ENCODE results near the gene KYNU.
"Not testable (repeated sequence)": the region's sequence is repeated elsewhere in the genome, so short reads cannot be mapped to it uniquely, and the experiment has no call there.

The KYNU gene

GRCh38 chr2:142871396-142871795 is 6.1 kb upstream of the KYNU start:
- DNase-seq (ENCODE audit: low read depth, low spot score): no peak

- DNase-seq (ENCODE audit: low read depth, low spot score): no peak
Observed at GRCh38 chr2:142872882-142873724, 4.4 kb upstream of the KYNU start.

- DNase-seq (ENCODE audit: low read depth, low spot score): no peak
Observed at GRCh38 chr2:142873831-142874287, 3.6 kb upstream of the KYNU start.

- no peak for DNase-seq (ENCODE audit: low read depth, low spot score)
Observed at GRCh38 chr2:142874293-142874814, 3.1 kb upstream of the KYNU start.

DNA sequence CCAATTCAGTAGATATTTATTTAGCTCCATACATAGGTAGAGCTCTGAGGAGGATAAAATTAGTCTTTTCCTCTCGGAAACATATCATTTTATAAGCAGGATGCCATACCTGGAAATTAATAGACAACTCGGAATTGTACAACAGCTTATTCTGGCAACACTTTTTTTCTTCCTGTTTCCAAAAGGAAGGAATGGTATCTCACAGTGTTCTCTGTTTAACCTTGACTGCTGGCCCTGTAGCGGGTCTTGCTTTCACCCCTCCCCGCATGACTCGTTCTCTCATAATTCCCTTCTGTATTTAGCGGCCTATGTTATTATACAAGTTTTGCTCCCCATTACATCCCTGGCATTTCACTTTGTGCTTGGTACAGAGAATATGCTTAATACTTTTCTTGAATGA is 2.5 kb upstream of the KYNU start:
- no peak for DNase-seq (ENCODE audit: low read depth, low spot score)

DNA sequence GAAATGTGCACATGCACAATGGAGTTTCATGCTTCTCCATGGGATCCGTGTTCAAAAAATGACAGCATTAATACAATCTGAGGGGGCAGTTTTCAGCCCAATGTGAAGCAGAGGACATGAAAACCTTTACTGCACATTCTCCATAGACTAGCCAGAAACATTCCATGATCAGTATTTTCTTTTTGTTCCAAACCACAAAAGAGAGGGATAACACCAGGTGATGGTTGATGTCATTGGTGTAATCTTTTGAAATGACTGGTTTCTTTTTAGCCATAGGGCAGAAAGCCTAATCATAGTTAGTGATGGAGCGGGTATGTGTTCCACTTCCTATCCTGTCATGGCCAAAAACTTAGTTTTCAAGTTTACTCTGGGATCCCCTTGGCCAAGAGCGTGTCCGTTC is 1.8 kb upstream of the KYNU start:
- no peak for DNase-seq (ENCODE audit: low read depth, low spot score)

DNA sequence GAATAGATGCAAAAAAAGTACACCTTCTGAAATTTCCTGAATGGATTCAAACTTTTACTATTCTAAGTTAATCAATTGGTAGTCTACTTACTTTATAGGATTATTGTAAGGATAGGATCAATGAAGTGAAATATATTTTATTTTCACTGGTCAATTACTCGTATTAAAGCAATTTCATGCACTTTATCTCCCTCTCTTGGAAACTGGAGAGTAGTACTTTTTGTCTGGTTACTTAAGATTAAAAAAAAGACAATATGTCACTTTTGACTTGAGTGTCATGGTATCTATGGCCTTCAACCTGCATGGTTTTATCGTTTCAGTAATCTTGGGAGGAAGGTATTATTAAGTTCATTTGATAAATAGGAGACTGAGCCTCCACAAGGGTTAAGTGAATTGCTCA is 1.0 kb upstream of the KYNU start:
- no peak for DNase-seq (ENCODE audit: low read depth, low spot score)

- no peak for DNase-seq (ENCODE audit: low read depth, low spot score)
Observed at GRCh38 chr2:142878031-142878678, 691 bp downstream of the KYNU start.

- no peak for DNase-seq (ENCODE audit: low read depth, low spot score)
Observed at GRCh38 chr2:142879151-142879550, 1.7 kb downstream of the KYNU start.

- no peak for DNase-seq (ENCODE audit: low read depth, low spot score)
Observed at GRCh38 chr2:142880279-142880678, 2.8 kb downstream of the KYNU start.

GRCh38 chr2:142881619-142882018 is 4.2 kb downstream of the KYNU start:
- DNase-seq (ENCODE audit: low read depth, low spot score): no peak

GRCh38 chr2:142882500-142882899 is 5.0 kb downstream of the KYNU start:
- DNase-seq (ENCODE audit: low read depth, low spot score): not testable (repeated sequence)

DNA sequence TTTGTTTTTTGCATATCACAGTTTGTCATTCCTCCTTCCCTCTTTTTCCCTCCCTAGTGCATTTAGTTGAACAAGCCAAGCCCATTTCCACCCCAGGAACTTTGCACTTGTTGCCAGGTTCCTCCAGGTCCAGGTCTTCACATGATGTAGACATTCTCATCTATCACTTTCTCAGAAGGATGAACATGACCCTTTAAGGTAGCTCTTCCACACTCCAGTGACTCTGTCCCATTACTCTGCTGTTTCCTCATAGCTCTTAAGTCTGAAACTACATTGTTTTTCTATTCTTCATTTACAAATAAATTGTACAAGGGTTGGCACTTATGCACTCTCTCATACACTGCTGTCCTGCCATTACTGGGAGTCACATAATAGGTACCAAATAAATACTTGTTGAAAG is 6.1 kb downstream of the KYNU start:
- no peak for DNase-seq (ENCODE audit: low read depth, low spot score)

DNA sequence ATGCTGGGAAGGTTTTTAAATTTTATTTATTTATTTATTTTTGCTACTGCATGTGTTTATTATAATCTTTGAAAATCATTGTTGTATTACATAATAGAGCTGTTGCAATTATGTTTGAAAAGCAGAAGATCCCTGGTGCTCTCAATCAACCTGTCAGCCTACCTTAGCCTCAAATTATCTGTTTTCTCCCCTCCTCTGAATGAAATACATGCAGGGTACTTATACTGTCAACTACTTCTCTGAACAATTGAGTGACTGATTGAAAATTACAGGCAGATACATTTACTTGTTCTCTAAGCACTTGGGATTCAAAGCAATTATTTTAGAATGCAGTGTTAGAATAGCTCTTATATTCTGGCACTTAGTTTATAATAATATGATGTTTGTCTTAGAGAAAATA is 8.1 kb downstream of the KYNU start:
- DNase-seq (ENCODE audit: low read depth, low spot score): no peak

- no peak for DNase-seq (ENCODE audit: low read depth, low spot score)
Observed at GRCh38 chr2:142892715-142893114, 15.3 kb downstream of the KYNU start.

- DNase-seq (ENCODE audit: low read depth, low spot score): no peak
Observed at GRCh38 chr2:142893241-142893640, 15.8 kb downstream of the KYNU start.

DNA sequence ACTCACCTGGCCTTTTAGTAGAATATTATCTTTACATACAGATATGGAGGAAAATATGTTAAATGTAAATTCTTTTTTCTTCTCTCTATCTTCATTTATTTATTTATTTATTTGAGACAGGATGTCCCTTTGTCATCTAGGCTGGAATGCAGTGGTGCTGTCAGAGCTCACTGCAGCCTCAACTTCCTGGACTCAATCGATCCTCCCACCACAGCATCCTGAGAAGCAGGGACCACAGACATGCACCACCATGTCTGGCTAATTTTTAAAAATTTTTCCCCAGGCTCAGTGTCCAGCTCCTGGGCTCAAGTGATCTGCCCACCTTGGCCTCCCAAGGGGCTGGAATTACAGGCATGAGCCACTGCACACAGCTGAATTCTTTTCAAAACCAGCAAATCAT is 20.3 kb downstream of the KYNU start:
- no peak for DNase-seq (ENCODE audit: low read depth, low spot score)

DNA sequence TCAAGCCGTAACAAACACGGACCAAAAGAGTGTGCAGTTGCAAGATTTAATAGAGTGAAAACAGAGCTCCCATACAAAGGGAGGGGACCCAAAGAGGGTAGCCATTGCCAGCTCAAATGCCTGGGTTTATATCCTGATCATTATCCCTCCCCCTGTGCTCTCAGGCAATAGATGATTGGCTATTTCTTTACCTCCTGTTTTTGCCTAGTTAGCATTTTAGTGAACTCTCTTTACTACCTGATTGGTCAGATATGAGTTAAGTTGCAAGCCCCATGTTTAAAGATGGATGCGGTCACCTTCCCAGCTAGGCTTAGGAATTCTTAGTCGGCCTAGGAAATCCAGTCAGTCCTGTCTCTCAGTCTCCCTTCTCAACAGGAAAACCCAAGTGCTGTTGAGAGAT is 22.9 kb downstream of the KYNU start:
- DNase-seq (ENCODE audit: low read depth, low spot score): not testable (repeated sequence)

- no peak for DNase-seq (ENCODE audit: low read depth, low spot score)
Observed at GRCh38 chr2:142901780-142902179, 24.3 kb downstream of the KYNU start.

DNA sequence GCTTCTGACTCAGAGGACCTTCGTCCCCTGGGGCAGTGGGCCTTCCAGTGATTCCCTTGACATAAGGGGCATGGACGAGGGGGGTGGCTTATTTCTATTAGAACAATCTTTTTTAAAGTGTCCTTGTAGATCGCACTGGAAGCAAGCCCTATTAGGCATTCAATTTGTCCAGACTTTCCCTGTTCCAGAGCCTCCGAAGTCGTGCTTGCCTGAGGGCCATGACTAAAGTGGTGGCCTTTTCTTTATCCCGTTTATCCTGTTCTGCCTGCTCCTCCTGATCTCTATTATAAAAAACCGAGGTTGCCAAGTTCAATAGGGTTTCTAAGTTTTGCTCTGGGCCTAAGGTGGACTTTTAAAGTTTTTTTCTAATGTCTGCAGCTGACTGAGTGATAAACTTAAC is 26.3 kb downstream of the KYNU start:
- DNase-seq (ENCODE audit: low read depth, low spot score): not testable (repeated sequence)

DNA sequence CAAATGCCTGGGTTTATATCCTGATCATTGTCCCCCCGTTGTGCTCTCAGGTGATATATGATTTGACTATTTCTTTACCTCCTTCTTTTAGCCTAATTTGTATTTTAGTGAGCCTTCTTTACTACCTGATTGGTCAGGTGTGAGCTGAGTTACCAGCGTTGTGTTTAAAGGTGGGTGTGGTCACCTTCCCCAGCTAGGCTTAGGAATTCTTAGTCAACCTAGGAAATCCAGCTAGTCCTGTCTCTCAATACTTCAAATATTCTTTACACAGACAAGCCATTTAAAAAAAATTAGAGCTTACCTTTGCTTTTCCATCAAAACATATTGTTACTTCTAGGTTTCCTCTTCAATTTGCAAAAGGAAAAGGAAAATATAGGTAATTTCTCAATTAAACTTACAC is 30.2 kb downstream of the KYNU start:
- no peak for DNase-seq (ENCODE audit: low read depth, low spot score)

- DNase-seq (ENCODE audit: low read depth, low spot score): no peak
Observed at GRCh38 chr2:142914507-142915313, 37.2 kb downstream of the KYNU start.

Measured in smooth muscle cell of the brain vasculature (primary cell).